ENCODE measurements around the gene CTSE. TPM values are rescaled to one million over a fixed set of nuclear protein-coding genes. Genes with fewer than 3 reads are reported as not detected.

Gene CTSE
- total RNA-seq, 4 donors from 2014 or later, result 3.6 to 8.1 (median 3.6) TPM; not detected in 1

- TF ChIP-seq CTCF (IDR thresholded peaks at IDR 0.05) (no peak), POLR2A (IDR thresholded peaks at IDR 0.05) (no peak)
- H3K4me1 ChIP-seq, result no peaks in the 10 kb centered on the region
- H3K27ac ChIP-seq, result no peak overlapping the region
- H3K36me3 ChIP-seq, result no peaks in the 10 kb centered on the region
- H3K9me3 ChIP-seq, result no peaks in the 10 kb centered on the region
- DNase-seq, result no peak
- H3K27me3 ChIP-seq, result no peaks in the 10 kb centered on the region
- no peak overlapping the region for H3K4me3 ChIP-seq
Measured at GRCh38 chr1:205972081-205972480, 51.6 kb downstream of the CTSE start.

- no peaks in the 10 kb centered on the region for H3K4me1 ChIP-seq
- TF ChIP-seq POLR2A (IDR thresholded peaks at IDR 0.05) (no peak), CTCF (IDR thresholded peaks at IDR 0.05) (no peak)
- H3K27me3 ChIP-seq, result no peaks in the 10 kb centered on the region
- no peak overlapping the region for H3K27ac ChIP-seq
- no peaks in the 10 kb centered on the region for H3K36me3 ChIP-seq
- DNase-seq, result no peak
- H3K4me3 ChIP-seq, result no peak overlapping the region
- no peaks in the 10 kb centered on the region for H3K9me3 ChIP-seq
Measured at GRCh38 chr1:205971082-205971481, 52.6 kb downstream of the CTSE start.

- Histone ChIP-seq H3K36me3 (no peaks in the 10 kb centered on the region), H3K27ac (no peak overlapping the region), H3K27me3 (no peaks in the 10 kb centered on the region), H3K4me3 (no peak overlapping the region), H3K9me3 (no peaks in the 10 kb centered on the region), H3K4me1 (no peaks in the 10 kb centered on the region)
- TF ChIP-seq CTCF (IDR thresholded peaks at IDR 0.05), result no peak
- TF ChIP-seq POLR2A (IDR thresholded peaks at IDR 0.05), result no peak
- no peak for DNase-seq
Measured at GRCh38 chr1:205970486-205970885, 53.2 kb downstream of the CTSE start.

- DNase-seq, result no peak
- Histone ChIP-seq H3K9me3 (no peaks in the 10 kb centered on the region), H3K36me3 (no peaks in the 10 kb centered on the region), H3K27ac (no peak overlapping the region), H3K27me3 (no peaks in the 10 kb centered on the region), H3K4me1 (no peaks in the 10 kb centered on the region), H3K4me3 (no peak overlapping the region)
- TF ChIP-seq POLR2A (IDR thresholded peaks at IDR 0.05) (no peak), CTCF (IDR thresholded peaks at IDR 0.05) (no peak)
Measured at GRCh38 chr1:205969229-205969628, 54.5 kb downstream of the CTSE start.

GRCh38 chr1:205967554-205968335 lies 56.0 kb downstream of the CTSE start:
- Histone ChIP-seq H3K36me3 (no peaks in the 10 kb centered on the region), H3K27ac (no peak overlapping the region), H3K4me1 (no peaks in the 10 kb centered on the region), H3K27me3 (no peaks in the 10 kb centered on the region), H3K9me3 (no peaks in the 10 kb centered on the region), H3K4me3 (no peak overlapping the region)
- DNase-seq, result no peak
- TF ChIP-seq POLR2A (IDR thresholded peaks at IDR 0.05), result no peak
- no peak for TF ChIP-seq CTCF (IDR thresholded peaks at IDR 0.05)
